Hindlimb muscle (tissue), 1 donor: ENCODE measurements around the gene C1orf167. TPM values are rescaled to one million over a fixed set of nuclear protein-coding genes. Genes with fewer than 3 reads are reported as not detected.

Experiments
- DNase-seq: peaks from one replicate; pipeline ENCODE4 v3.0.0-alpha.2; 2013
- polyA plus RNA-seq: library from polyadenylated mRNA; unstranded; fragments of 120-200 nt; gene quantifications from one replicate; pipeline ENCODE4 v1.2.1, GENCODE V29; 2013; ENCODE audit not compliant: insufficient read length

C1orf167 gene
- polyA plus RNA-seq, 1 donor = 7.2 TPM

GRCh38 chr1:11738096-11738495 is 23.9 kb upstream of the C1orf167 start:
- DNase-seq = no peak

GRCh38 chr1:11738783-11739182 is 23.2 kb upstream of the C1orf167 start:
- no peak for DNase-seq

GRCh38 chr1:11740258-11741192 is 21.5 kb upstream of the C1orf167 start:
- DNase-seq = no peak

- DNase-seq = no peak
Measured at GRCh38 chr1:11741482-11741881, 20.5 kb upstream of the C1orf167 start.

- no peak for DNase-seq
Measured at GRCh38 chr1:11741919-11742558, 20.0 kb upstream of the C1orf167 start.

GRCh38 chr1:11744287-11744686 is 17.7 kb upstream of the C1orf167 start:
- DNase-seq = no peak

GRCh38 chr1:11746092-11746491 is 15.9 kb upstream of the C1orf167 start:
- DNase-seq = no peak

GRCh38 chr1:11746795-11747487 is 15.1 kb upstream of the C1orf167 start:
- DNase-seq = no peak

- no peak for DNase-seq
Measured at GRCh38 chr1:11748294-11749202, 13.4 kb upstream of the C1orf167 start.

- no peak for DNase-seq
Measured at GRCh38 chr1:11749203-11749689, 12.7 kb upstream of the C1orf167 start.

- no peak for DNase-seq
Measured at GRCh38 chr1:11749996-11750395, 12.0 kb upstream of the C1orf167 start.

- DNase-seq = no peak
Measured at GRCh38 chr1:11751087-11751486, 10.9 kb upstream of the C1orf167 start.

GRCh38 chr1:11752359-11753088 is 9.5 kb upstream of the C1orf167 start:
- no peak for DNase-seq

GRCh38 chr1:11753555-11754208 is 8.3 kb upstream of the C1orf167 start:
- DNase-seq = no peak

- no peak for DNase-seq
Measured at GRCh38 chr1:11757047-11757446, 4.9 kb upstream of the C1orf167 start.

- DNase-seq = no peak
Measured at GRCh38 chr1:11759791-11760190, 2.2 kb upstream of the C1orf167 start.

GRCh38 chr1:11761285-11761684 is 708 bp upstream of the C1orf167 start:
- DNase-seq = no peak

GRCh38 chr1:11764115-11764514 is 2.1 kb downstream of the C1orf167 start:
- no peak for DNase-seq

- DNase-seq = no peak
Measured at GRCh38 chr1:11764519-11764918, 2.5 kb downstream of the C1orf167 start.

- no peak for DNase-seq
Measured at GRCh38 chr1:11765661-11766428, 3.9 kb downstream of the C1orf167 start.
